Sigmoid colon (tissue), 3 donors: ENCODE results near the gene IL1RAPL1.

Experiments
- CTCF ChIP-seq, 4 experiments: fragments of 450-650 bp in 3 of 4; fragments of 200-600 bp in 1 of 4; IDR thresholded peaks; one replicate each; pipeline ENCODE4 v1.5.1; 2016 to 2019; ENCODE audit warnings: antibody characterized with exemption in 4 of 4, mild to moderate bottlenecking in 3 of 4, moderate library complexity in 2 of 4
- POLR2A ChIP-seq, 2 donors: fragments of 450-650 bp; IDR thresholded peaks; one replicate each; pipeline ENCODE4 v1.6.1; 2016; ENCODE audit warnings: antibody characterized with exemption in 2 of 2, mild to moderate bottlenecking in 2 of 2, moderate library complexity in 2 of 2

- no peak for TF ChIP-seq CTCF (IDR thresholded peaks at IDR 0.05)
- no peak for TF ChIP-seq POLR2A (IDR thresholded peaks at IDR 0.05)
Measured at GRCh38 chrX:29435396-29435795, 848.1 kb downstream of the IL1RAPL1 start.
